Adrenal gland (tissue), 12 donors: ENCODE data around the gene DNHD1. TPM values are rescaled to one million over a fixed set of nuclear protein-coding genes. Genes with fewer than 3 reads are reported as not detected.

Source experiments
- DNase-seq, 7 donors: peaks; one replicate each; pipeline ENCODE4 v3.0.0-alpha.2; 2019 to 2020
- H3K27ac ChIP-seq, 5 donors: fragments of 200-600 bp; sonication (generic) in 4 of 5; 1 replicate in 3 of 5; 2 replicates in 2 of 5; pipeline versions ENCODE4 v1.5.1 to v1.8.0; 2016 to 2020; ENCODE audit warnings: mild to moderate bottlenecking in 1 of 5
- H3K27me3 ChIP-seq: fragments of 200-600 bp; 2 replicates; pipeline ENCODE4 v1.8.0; 2021
- H3K36me3 ChIP-seq, 2 donors: fragments of 200-600 bp; replicated peaks in 1 of 2; 1 replicate in 1 of 2; 2 replicates in 1 of 2; pipeline versions ENCODE4 v1.5.1 to v1.8.0; 2018 to 2022
- H3K4me1 ChIP-seq, 2 donors: fragments of 200-600 bp; replicated peaks in 1 of 2; 1 replicate in 1 of 2; 2 replicates in 1 of 2; pipeline versions ENCODE4 v1.5.1 to v1.8.0; 2018 to 2021
- H3K4me3 ChIP-seq, 4 donors: fragments of 200-600 bp; sonication (generic) in 3 of 4; one replicate each; pipeline ENCODE4 v1.5.1; 2016 to 2018
- H3K9me3 ChIP-seq, 3 donors: fragments of 200-600 bp; sonication (generic) in 1 of 3; replicated peaks in 1 of 3; 1 replicate in 2 of 3; 2 replicates in 1 of 3; pipeline versions ENCODE4 v1.5.1 to v1.8.0; 2016 to 2021
- CTCF ChIP-seq, 6 experiments: fragments of 450-650 bp in 4 of 6; fragments of 200-600 bp in 2 of 6; sonication (generic) in 1 of 6; IDR thresholded peaks; 1 replicate in 5 of 6; 2 replicates in 1 of 6; pipeline versions ENCODE4 v1.5.1 to v1.8.0; 2016 to 2021; ENCODE audit warnings: antibody characterized with exemption in 6 of 6, mild to moderate bottlenecking in 2 of 6, moderate library complexity in 1 of 6
- POLR2A ChIP-seq, 2 donors: fragments of 450-650 bp; IDR thresholded peaks; one replicate each; pipeline ENCODE4 v1.6.1; 2017; ENCODE audit warnings: antibody characterized with exemption in 2 of 2, mild to moderate bottlenecking in 2 of 2, moderate library complexity in 1 of 2
- whole genome bisulfite sequencing, 4 donors: extraction: QIAGEN DNeasy Blood & Tissue Kit in 2 of 4; methylation state at CpG; one replicate each; pipeline versions ENCODE4 v1.1.5 to v1.1.7; 2013 to 2017; 5-methylcytosine and 5-hydroxymethylcytosine counted together
- intact Hi-C, 2 donors: fragments of 100-400 bp; cut with DNase I; formaldehyde crosslinking; loops; one replicate each; pipeline versions ENCODE4 v1.14.1 to v1.15.0; 2022 to 2023
- polyA plus RNA-seq, 3 donors: library from polyadenylated mRNA; stranded (reverse); fragments of 200-250 nt in 2 of 3; fragments of 350-450 nt in 1 of 3; fragmentation: Illumina TruSeq in 1 of 3; extraction: RNeasy Lipid Tissue Mini Kit (QIAGEN cat#74804) in 1 of 3; gene quantifications; one replicate each; pipeline ENCODE4 v1.2.3, GENCODE V29; 2013 to 2014
- total RNA-seq, 9 donors: library from RNA; depleted of rRNA in 4 of 9; stranded (reverse); fragments of >200 nt in 4 of 9; fragments of 120-200 nt in 1 of 9; fragmentation: NEBNext Ultra II Directional in 1 of 9; extraction: Animal tissue kit (Norgen Biotek cat#: 25700) in 1 of 9; gene quantifications; one replicate each; pipeline versions ENCODE4 v1.1.0 to v1.2.4, GENCODE V29; 2013 to 2023
- donor health status: healthy with polysubstance abuse.
- donor health status: Bipolar disorder and iron deficiency.
- donor health status: DM: yes; HTN: yes; CAD: no.
- donor health status: DM: no; HTN: no; CAD: no.
- donor health status: DM: no; HTN: no; CAD: no.
- donor health status: DM: yes; HTN: yes; CAD: no.

The DNHD1 gene
- total and polyA plus RNA-seq, 12 donors = 3.9 to 27.1 (median 9.9) TPM

- Histone ChIP-seq H3K36me3 (peaks cover 0 to 32% of the 10 kb centered on the region in 2 donors), H3K4me1 (no peaks in the 10 kb centered on the region), H3K27ac (no peak overlapping the region), H3K27me3 (no peaks in the 10 kb centered on the region), H3K9me3 (no peaks in the 10 kb centered on the region), H3K4me3 (no peak overlapping the region)
- no peak for DNase-seq
- TF ChIP-seq POLR2A (IDR thresholded peaks at IDR 0.05) (no peak), CTCF (IDR thresholded peaks at IDR 0.05) (no peak)
- 89 to 91% (median 90%) methylated on average over 4 of the region's 4 CpGs for WGBS, 4 donors
- intact Hi-C loops = no loop called here
Measured at GRCh38 chr11:6489306-6489705, 7.8 kb upstream of the DNHD1 start.

- intact Hi-C loops = no loop called here
- Histone ChIP-seq H3K27me3 (no peaks in the 10 kb centered on the region), H3K27ac (no peak overlapping the region), H3K4me1 (no peaks in the 10 kb centered on the region), H3K4me3 (no peak overlapping the region), H3K36me3 (peaks cover 0 to 13% of the 10 kb centered on the region in 2 donors), H3K9me3 (no peaks in the 10 kb centered on the region)
- no peak for DNase-seq
- 57 to 83% (median 70%) methylated on average over 7 of the region's 7 CpGs for WGBS, 4 donors
- no peak for TF ChIP-seq CTCF (IDR thresholded peaks at IDR 0.05)
- no peak for TF ChIP-seq POLR2A (IDR thresholded peaks at IDR 0.05)
Measured at GRCh38 chr11:6498121-6498520, 1.0 kb downstream of the DNHD1 start.

- intact Hi-C loops = no loop called here
- no peaks in the 10 kb centered on the region for H3K9me3 ChIP-seq
- H3K4me3 ChIP-seq = no peak overlapping the region
- no peak for DNase-seq
- peaks cover 0 to 12% of the 10 kb centered on the region in 2 donors for H3K36me3 ChIP-seq
- H3K4me1 ChIP-seq = no peaks in the 10 kb centered on the region
- no peaks in the 10 kb centered on the region for H3K27me3 ChIP-seq
- 96 to 100% (median 100%) methylated on average over 2 to 5 of the region's 5 CpGs for WGBS, 4 donors
- TF ChIP-seq CTCF (IDR thresholded peaks at IDR 0.05) = no peak
- TF ChIP-seq POLR2A (IDR thresholded peaks at IDR 0.05) = no peak
- no peak overlapping the region for H3K27ac ChIP-seq
Measured at GRCh38 chr11:6498544-6498943, 1.5 kb downstream of the DNHD1 start.

- no peak for TF ChIP-seq POLR2A (IDR thresholded peaks at IDR 0.05)
- no peak for TF ChIP-seq CTCF (IDR thresholded peaks at IDR 0.05)
- intact Hi-C loops = loop anchor here in 1 of 2 donors (10.0 kb wide), 1 partner anchor 128 kb away; no protein-coding TSS in a partner anchor
- no peaks in the 10 kb centered on the region for H3K27me3 ChIP-seq
- H3K4me1 ChIP-seq = no peaks in the 10 kb centered on the region
- H3K4me3 ChIP-seq = no peak overlapping the region
- H3K36me3 ChIP-seq = peaks cover 0 to 11% of the 10 kb centered on the region in 2 donors
- H3K27ac ChIP-seq = no peak overlapping the region
- 94 to 98% (median 98%) methylated on average over 3 of the region's 3 CpGs for WGBS, 4 donors
- H3K9me3 ChIP-seq = no peaks in the 10 kb centered on the region
- no peak for DNase-seq
Measured at GRCh38 chr11:6502382-6502781, 5.3 kb downstream of the DNHD1 start.
